Fibroblast of lung (primary cell): ENCODE data around the gene MAP3K19. TPM values are rescaled to one million over a fixed set of nuclear protein-coding genes. Genes with fewer than 3 reads are reported as not detected.

Experiments used
- DNase-seq, 2 donors: peaks; one replicate each; pipeline versions ENCODE4 v3.0.0 to v3.0.0-alpha.2; 2010; ENCODE audit warnings: low read depth in 2 of 2
- H2AFZ ChIP-seq: 2 replicates; pipeline ENCODE4 v1.5.1; 2012; ENCODE audit warnings: low read length, control low read depth, inconsistent platforms
- H3K27ac ChIP-seq: 2 replicates; pipeline ENCODE4 v1.5.1; 2011; ENCODE audit warnings: low read length, control low read depth; ENCODE audit not compliant: insufficient read depth
- H3K27me3 ChIP-seq: 2 replicates; pipeline ENCODE4 v1.5.1; 2011; ENCODE audit warnings: mild to moderate bottlenecking, low read length; ENCODE audit not compliant: control insufficient read depth, insufficient read depth
- H3K36me3 ChIP-seq: 2 replicates; pipeline ENCODE4 v1.5.1; 2011; ENCODE audit warnings: low read length; ENCODE audit not compliant: control insufficient read depth, insufficient read depth
- H3K4me1 ChIP-seq: 2 replicates; pipeline ENCODE4 v1.5.1; 2011; ENCODE audit warnings: low read length; ENCODE audit not compliant: control insufficient read depth, insufficient read depth; ENCODE audit errors: extremely low read depth
- H3K4me2 ChIP-seq: 2 replicates; pipeline ENCODE4 v1.5.1; 2011; ENCODE audit warnings: low read length, control low read depth; ENCODE audit not compliant: insufficient read depth; ENCODE audit errors: extremely low read depth
- H3K4me3 ChIP-seq, 4 experiments: fragments of 200-600 bp in 1 of 4; sonication (generic) in 1 of 4; replicated peaks in 1 of 4; 2 replicates each; pipeline ENCODE4 v1.5.1; 2011 to 2016; ENCODE audit warnings: low read length in 4 of 4, low read depth in 3 of 4, mild to moderate bottlenecking in 3 of 4, control low read depth in 2 of 4, inconsistent platforms in 1 of 4, mixed read lengths in 1 of 4; ENCODE audit not compliant: insufficient read depth in 1 of 4; ENCODE audit errors: control extremely low read depth in 1 of 4
- H3K79me2 ChIP-seq: 2 replicates; pipeline ENCODE4 v1.5.1; 2012; ENCODE audit warnings: mild to moderate bottlenecking, low read length, inconsistent platforms; ENCODE audit not compliant: control insufficient read depth, insufficient read depth
- H3K9ac ChIP-seq: 2 replicates; pipeline ENCODE4 v1.5.1; 2011; ENCODE audit warnings: mild to moderate bottlenecking, low read length, control low read depth; ENCODE audit not compliant: insufficient read depth
- H3K9me3 ChIP-seq: 2 replicates; pipeline ENCODE4 v1.5.1; 2012; ENCODE audit warnings: low read depth, low read length; ENCODE audit not compliant: control insufficient read depth, insufficient read depth
- H4K20me1 ChIP-seq: 2 replicates; pipeline ENCODE4 v1.5.1; 2011; ENCODE audit warnings: low read length; ENCODE audit not compliant: control insufficient read depth, insufficient read depth; ENCODE audit errors: extremely low read depth
- EZH2 ChIP-seq: IDR thresholded peaks from 2 replicates; pipeline ENCODE4 v1.5.1; 2012; ENCODE audit warnings: low read length, control low read depth, mild to moderate bottlenecking; ENCODE audit errors: missing control alignments
- polyA plus RNA-seq, 2 donors: library from polyadenylated mRNA; depleted of rRNA in 1 of 2; stranded (reverse) in 1 of 2; unstranded in 1 of 2; fragments of >200 nt; gene quantifications; 2 replicates each; pipeline ENCODE4 v1.2.1, GENCODE V29; 2011 to 2012; ENCODE audit warnings: missing spikeins in 1 of 2
- total RNA-seq: library from RNA; depleted of rRNA; stranded (reverse); fragments of >200 nt; gene quantifications from 2 replicates; pipeline ENCODE4 v1.2.1, GENCODE V29; 2014
- TF ChIP-seq, protein P1 (sequence below), 2 donors: IDR thresholded peaks in 1 of 2; conservative IDR thresholded peaks in 1 of 2; 1 replicate in 1 of 2; 2 replicates in 1 of 2; pipeline ENCODE4 v1.5.1; 2011 to 2012; ENCODE audit warnings: low read length in 2 of 2, control low read depth in 1 of 2, inconsistent platforms in 1 of 2, low read depth in 1 of 2, mild to moderate bottlenecking in 1 of 2

The MAP3K19 gene
- total and polyA plus RNA-seq, 2 donors (not counting 1 experiment from before 2014, with no cell fraction given): not detected

DNA sequence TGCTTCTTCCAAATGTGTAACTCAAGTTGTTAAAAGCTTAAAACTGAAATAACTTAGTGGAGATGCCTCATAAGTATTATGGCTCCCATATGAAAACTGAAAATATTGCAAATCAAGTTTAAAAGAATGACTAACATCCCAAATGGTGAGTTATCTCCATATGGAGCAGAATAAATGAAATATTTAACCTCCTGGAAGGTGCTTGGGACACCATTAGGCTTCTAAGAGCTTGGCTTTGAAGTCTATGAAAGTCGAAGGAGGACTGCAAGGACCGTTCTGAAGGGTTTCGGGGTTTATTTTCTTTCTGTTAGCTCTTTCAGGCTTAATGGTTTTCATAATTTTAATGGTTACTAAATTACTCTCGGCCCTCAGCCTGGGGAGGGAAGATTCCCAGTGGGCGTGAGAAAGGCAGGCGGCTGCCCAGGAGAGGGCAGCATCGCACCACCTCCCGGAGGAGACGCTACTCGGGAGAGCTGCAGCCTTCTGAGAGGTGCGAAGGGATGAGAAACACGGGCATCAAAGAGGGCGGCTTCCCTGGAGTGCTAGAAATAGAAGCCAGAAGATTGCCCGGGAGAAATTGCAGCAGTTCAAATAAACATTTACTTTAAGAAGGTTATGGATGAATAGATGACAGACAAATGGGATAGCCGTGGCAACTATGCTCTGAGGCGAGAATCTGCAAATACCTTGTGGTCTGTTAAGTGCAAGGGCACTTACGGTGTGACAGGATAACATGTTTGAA, 43.1 kb downstream of the MAP3K19 start:
- peak overlapping the region; percentile 13 for H2AFZ ChIP-seq
- peak overlapping the region; percentile 70 for H3K4me2 ChIP-seq
- TF ChIP-seq, protein P1, sequence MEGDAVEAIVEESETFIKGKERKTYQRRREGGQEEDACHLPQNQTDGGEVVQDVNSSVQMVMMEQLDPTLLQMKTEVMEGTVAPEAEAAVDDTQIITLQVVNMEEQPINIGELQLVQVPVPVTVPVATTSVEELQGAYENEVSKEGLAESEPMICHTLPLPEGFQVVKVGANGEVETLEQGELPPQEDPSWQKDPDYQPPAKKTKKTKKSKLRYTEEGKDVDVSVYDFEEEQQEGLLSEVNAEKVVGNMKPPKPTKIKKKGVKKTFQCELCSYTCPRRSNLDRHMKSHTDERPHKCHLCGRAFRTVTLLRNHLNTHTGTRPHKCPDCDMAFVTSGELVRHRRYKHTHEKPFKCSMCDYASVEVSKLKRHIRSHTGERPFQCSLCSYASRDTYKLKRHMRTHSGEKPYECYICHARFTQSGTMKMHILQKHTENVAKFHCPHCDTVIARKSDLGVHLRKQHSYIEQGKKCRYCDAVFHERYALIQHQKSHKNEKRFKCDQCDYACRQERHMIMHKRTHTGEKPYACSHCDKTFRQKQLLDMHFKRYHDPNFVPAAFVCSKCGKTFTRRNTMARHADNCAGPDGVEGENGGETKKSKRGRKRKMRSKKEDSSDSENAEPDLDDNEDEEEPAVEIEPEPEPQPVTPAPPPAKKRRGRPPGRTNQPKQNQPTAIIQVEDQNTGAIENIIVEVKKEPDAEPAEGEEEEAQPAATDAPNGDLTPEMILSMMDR (conservative IDR thresholded peaks at IDR 0.05 in 1 of 2, IDR thresholded peaks at IDR 0.05 in 1 of 2; ENCODE audit: low read depth in 1 of 2, low read length in 2 of 2): peak; percentile 95 to 98
- no peak for TF ChIP-seq EZH2
- no peaks in the 10 kb centered on the region for H3K36me3 ChIP-seq
- H3K4me3 ChIP-seq: peak overlapping the region; percentile 4 to 53 (median 23)
- peaks cover 8% of the 10 kb centered on the region for H3K27me3 ChIP-seq
- H3K27ac ChIP-seq: no peak overlapping the region
- H3K9ac ChIP-seq: no peak overlapping the region
- H3K9me3 ChIP-seq: no peaks in the 10 kb centered on the region
- H3K79me2 ChIP-seq: no peaks in the 10 kb centered on the region
- H4K20me1 ChIP-seq: no peaks in the 10 kb centered on the region
- DNase-seq: peak; percentile 48 to 74
- H3K4me1 ChIP-seq: peaks cover 2% of the 10 kb centered on the region

DNA sequence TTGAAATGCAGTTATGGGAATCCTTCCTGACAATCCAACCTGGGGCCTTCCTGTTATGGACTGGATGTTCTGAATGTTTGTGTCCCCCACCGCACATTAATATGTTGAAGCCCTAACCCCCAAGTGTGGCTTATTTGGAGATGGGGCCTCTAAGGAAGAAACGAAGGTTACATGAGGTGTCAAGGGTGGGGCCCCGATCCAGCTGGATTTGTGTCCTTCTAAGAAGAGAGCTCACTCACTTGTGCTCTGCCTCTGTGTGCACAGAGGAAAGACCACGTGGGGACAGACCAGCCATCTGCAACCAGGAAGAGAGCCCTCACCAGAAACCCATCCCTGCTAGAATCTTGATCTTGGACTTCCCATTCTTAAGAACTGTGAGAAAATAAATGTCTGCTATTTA, 44.4 kb downstream of the MAP3K19 start:
- no peak overlapping the region for H2AFZ ChIP-seq
- no peak overlapping the region for H3K9ac ChIP-seq
- no peaks in the 10 kb centered on the region for H3K36me3 ChIP-seq
- no peaks in the 10 kb centered on the region for H3K9me3 ChIP-seq
- no peak for TF ChIP-seq EZH2
- TF ChIP-seq, protein P1 (conservative IDR thresholded peaks at IDR 0.05 in 1 of 2, IDR thresholded peaks at IDR 0.05 in 1 of 2; ENCODE audit: low read depth in 1 of 2, low read length in 2 of 2): no peak
- no peak overlapping the region for H3K4me2 ChIP-seq
- no peak for DNase-seq
- no peaks in the 10 kb centered on the region for H3K79me2 ChIP-seq
- H3K4me3 ChIP-seq: no peak overlapping the region
- peaks cover 8% of the 10 kb centered on the region for H3K27me3 ChIP-seq
- peaks cover 2% of the 10 kb centered on the region for H3K4me1 ChIP-seq
- H3K27ac ChIP-seq: no peak overlapping the region
- no peaks in the 10 kb centered on the region for H4K20me1 ChIP-seq

DNA sequence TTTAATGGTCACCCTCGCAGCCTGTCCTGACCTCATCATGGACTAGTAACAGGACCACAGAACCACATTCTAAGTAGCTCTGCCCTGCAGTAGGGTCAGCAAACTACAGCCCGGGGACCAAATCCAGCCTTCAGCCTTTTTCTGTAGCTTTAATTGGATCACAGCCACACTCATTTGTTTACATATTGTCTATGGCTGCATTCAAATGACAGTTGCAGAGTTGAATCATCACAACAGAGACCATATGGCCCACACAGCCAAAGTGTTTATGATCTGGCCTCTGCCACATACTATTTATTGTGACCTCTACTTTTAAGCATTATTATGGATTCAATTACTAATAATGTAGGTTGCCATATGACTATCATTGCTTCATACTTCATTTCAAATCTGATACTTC, 47.7 kb downstream of the MAP3K19 start:
- Histone ChIP-seq H3K27me3 (no peaks in the 10 kb centered on the region), H3K27ac (no peak overlapping the region), H3K4me3 (no peak overlapping the region), H4K20me1 (no peaks in the 10 kb centered on the region), H3K4me2 (no peak overlapping the region), H2AFZ (no peak overlapping the region), H3K79me2 (no peaks in the 10 kb centered on the region), H3K4me1 (peaks cover 1% of the 10 kb centered on the region), H3K9me3 (no peaks in the 10 kb centered on the region), H3K9ac (no peak overlapping the region), H3K36me3 (no peaks in the 10 kb centered on the region)
- TF ChIP-seq, protein P1 (conservative IDR thresholded peaks at IDR 0.05 in 1 of 2, IDR thresholded peaks at IDR 0.05 in 1 of 2; ENCODE audit: low read depth in 1 of 2, low read length in 2 of 2): no peak
- no peak for DNase-seq
